ENCODE data around the gene CCSER2. TPM values are rescaled to one million over a fixed set of nuclear protein-coding genes. Genes with fewer than 3 reads are reported as not detected.

CCSER2 gene
- total RNA-seq, 1 experiment from 2014 or later, result 45.0 TPM

DNA sequence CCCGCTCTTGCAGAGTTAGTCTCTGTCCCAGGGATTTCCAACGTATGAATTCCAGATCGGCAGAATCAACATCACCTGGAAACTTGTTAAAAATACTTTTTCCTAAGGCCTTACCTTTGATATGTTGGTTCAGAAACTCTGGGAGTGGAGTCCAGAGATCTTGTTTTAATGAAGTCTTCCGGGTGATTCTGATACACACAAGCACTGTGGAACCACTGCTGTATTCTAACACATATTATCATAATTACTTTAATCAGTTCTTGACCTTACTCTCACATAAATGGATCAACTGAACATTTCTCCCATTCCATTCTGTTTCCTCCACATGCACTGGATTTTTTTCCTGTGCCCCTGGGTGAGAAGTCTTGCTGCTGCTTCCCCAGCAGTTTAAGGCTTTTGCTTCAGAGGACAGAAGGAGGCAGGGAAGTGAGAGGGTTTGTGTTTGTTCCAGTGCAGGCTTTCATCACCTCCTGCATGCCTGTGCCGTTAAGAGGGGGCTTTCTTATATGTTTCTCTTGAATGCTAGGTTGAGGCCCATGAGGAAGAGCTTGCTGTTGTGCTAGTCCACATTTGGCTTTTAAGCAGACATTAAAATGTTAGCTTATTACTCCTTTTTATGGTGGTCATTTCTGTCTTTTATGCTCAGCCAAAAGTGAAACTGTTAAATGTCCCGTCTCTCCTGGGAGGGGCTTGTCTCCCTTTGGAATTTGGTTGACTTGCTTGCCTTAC lies 32.4 kb downstream of the CCSER2 start:
- peaks cover 3% of the 10 kb centered on the region; the same call in 1 of the 2 replicates for H3K9me3 ChIP-seq (replicated peaks)
- peak overlapping the region; percentile 23 for H3K4me3 ChIP-seq
- DNase-seq (ENCODE audit: low read depth in 1 of 2, low spot score in 2 of 2), result peak in 1 of 2 experiments; percentile 33
- H3K27ac ChIP-seq, result peak overlapping the region; percentile 22; the same call in 1 of the 2 replicates
- peaks cover 31% of the 10 kb centered on the region for H3K4me1 ChIP-seq (replicated peaks)
- H3K27me3 ChIP-seq (replicated peaks), result no peaks in the 10 kb centered on the region
- H3K36me3 ChIP-seq, result peaks cover 11% of the 10 kb centered on the region; the same call in 1 of the 2 replicates

DNA sequence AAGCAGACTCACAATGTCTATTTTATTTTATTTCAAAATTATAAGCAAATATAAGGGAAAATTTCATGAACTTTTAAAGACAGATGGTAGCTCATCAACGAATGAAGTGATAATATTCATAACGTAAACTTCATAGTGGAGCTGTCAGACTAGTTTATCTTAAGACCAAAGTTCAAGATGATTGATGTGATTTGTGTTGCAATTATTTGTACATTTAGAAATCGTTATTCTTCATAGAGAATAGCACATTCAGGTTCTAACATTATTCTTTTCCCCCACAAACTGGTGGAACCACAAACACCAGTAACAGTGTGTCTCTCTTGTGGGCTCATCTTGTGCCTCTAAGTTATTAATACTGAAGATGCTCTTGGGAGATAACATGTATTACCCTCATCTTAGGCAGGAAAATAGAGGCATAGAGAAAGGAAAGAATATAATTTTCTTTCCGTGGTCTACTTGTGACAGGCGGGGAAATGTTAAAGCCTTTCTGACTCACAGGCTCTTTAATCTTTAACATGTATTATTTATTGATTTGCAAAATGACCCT lies 37.0 kb downstream of the CCSER2 start:
- no peak overlapping the region for H3K27ac ChIP-seq
- H3K9me3 ChIP-seq (replicated peaks), result no peaks in the 10 kb centered on the region; the same call in 1 of the 2 replicates
- H3K4me3 ChIP-seq, result no peak overlapping the region
- peaks cover 7% of the 10 kb centered on the region; the same call in 1 of the 2 replicates for H3K36me3 ChIP-seq
- no peaks in the 10 kb centered on the region for H3K27me3 ChIP-seq (replicated peaks)
- H3K4me1 ChIP-seq (replicated peaks), result peaks cover 13% of the 10 kb centered on the region
- DNase-seq (ENCODE audit: low read depth in 1 of 2, low spot score in 2 of 2), result no peak

DNA sequence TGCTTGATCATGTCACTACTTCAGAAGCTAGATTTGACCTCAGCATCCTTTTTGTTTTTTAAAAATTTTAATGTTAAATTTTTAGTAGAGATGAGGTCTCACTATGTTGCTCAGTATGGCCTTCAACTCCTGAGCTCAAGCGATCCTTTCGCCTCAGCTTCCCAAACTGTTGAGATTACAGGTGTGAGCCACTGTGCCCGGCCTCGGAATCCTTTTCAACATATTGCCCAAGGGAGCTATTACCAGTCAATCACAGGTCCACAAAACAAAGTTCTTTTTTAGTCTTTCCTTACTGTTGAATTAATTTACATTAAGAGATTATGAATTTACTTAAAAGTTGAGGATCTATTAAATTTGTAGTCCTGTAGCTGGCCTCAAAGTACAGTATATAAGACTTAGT lies 37.7 kb downstream of the CCSER2 start:
- Histone ChIP-seq H3K27ac (no peak overlapping the region), H3K4me3 (no peak overlapping the region), H3K4me1 (replicated peaks) (peaks cover 6% of the 10 kb centered on the region), H3K36me3 (peaks cover 9% of the 10 kb centered on the region), H3K9me3 (replicated peaks) (no peaks in the 10 kb centered on the region; the same call in 1 of the 2 replicates), H3K27me3 (replicated peaks) (no peaks in the 10 kb centered on the region)
- DNase-seq (ENCODE audit: low read depth in 1 of 2, low spot score in 2 of 2), result no peak

DNA sequence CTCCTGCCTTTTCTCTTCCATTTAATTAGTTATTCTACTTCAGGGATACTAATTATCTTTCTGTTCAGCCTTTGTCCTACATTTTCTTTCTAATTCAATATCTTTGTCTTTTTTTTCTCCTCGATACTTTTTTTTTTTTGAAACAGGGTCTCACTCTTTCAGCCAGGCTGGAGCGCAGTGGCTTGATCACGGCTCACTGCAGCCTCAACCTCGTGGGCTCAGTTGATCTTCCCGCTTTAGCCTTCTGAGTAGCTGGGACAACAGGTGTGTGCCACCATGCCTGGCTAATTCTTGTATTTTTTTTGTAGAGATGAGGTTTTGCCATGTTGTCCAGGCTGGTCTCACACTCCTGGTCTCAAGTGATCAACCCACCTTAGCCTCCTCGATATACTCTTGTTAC lies 38.9 kb downstream of the CCSER2 start:
- Histone ChIP-seq H3K4me3 (no peak overlapping the region), H3K27me3 (replicated peaks) (no peaks in the 10 kb centered on the region), H3K4me1 (replicated peaks) (0 out of 2 replicates have a peak, but pooled peaks cover 3% of the 10 kb centered on the region), H3K27ac (no peak overlapping the region), H3K9me3 (replicated peaks) (no peaks in the 10 kb centered on the region; the same call in 1 of the 2 replicates), H3K36me3 (peaks cover 15% of the 10 kb centered on the region)
- DNase-seq (ENCODE audit: low read depth in 1 of 2, low spot score in 2 of 2), result no peak

DNA sequence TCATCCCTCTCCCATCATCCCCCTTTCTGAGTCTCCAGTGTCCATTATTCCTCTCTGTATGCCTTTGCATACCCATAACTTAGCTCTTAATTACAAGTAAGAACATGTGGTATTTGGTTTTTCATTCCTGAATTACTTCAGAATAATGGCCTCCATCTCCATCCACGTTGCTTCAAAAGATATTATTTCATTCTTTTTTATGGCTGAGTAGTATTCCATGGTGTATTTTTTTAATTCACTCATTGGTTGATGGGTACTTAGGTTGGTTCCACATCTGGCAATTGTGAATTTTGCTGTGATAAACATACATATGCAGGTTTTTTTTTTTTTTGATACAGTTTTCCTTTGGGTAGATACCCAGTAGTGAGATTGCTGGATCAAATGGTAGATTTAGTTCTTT lies 40.4 kb downstream of the CCSER2 start:
- H3K27me3 ChIP-seq (replicated peaks), result no peaks in the 10 kb centered on the region
- peaks cover 23% of the 10 kb centered on the region for H3K36me3 ChIP-seq
- no peaks in the 10 kb centered on the region for H3K4me1 ChIP-seq (replicated peaks)
- DNase-seq (ENCODE audit: low read depth in 1 of 2, low spot score in 2 of 2), result no peak
- H3K9me3 ChIP-seq (replicated peaks), result no peaks in the 10 kb centered on the region; the same call in 1 of the 2 replicates
- no peak overlapping the region for H3K27ac ChIP-seq
- H3K4me3 ChIP-seq, result no peak overlapping the region

DNA sequence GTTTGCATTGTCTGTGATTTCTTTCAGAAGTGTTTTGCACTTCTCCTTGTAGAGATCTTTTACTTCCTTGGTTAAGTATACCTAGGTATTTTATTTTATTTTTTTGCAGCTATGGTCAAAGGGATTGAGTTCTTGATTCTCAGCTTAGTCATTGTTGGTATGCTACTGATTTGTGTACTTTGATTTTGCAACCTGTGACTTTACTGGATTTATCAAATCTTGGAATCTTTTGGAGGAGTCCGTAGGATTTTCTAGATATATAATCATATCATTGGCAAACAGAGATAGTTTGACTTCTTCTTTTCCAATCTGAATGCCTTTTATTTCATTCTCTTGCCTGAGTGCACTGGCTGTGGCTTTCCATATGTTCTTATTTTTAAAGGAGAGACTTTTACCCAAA lies 41.9 kb downstream of the CCSER2 start:
- Histone ChIP-seq H3K9me3 (replicated peaks) (no peaks in the 10 kb centered on the region), H3K27me3 (replicated peaks) (no peaks in the 10 kb centered on the region), H3K4me1 (replicated peaks) (no peaks in the 10 kb centered on the region), H3K36me3 (peaks cover 37% of the 10 kb centered on the region), H3K4me3 (no peak overlapping the region), H3K27ac (no peak overlapping the region)
- no peak for DNase-seq (ENCODE audit: low read depth in 1 of 2, low spot score in 2 of 2)

DNA sequence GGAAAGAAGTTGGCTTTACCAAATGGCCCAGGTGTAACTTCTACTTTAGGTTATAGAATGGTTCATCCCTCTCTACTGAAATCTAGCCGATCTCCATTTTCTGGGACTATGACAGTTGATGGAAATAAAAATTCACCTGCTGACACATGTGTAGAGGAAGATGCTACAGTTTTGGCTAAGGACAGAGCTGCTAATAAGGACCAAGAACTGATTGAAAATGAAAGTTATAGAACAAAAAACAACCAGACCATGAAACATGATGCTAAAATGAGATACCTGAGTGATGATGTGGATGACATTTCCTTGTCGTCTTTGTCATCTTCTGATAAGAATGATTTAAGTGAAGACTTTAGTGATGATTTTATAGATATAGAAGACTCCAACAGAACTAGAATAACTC lies 43.6 kb downstream of the CCSER2 start:
- no peak overlapping the region for H3K4me3 ChIP-seq
- H3K27ac ChIP-seq, result no peak overlapping the region
- no peaks in the 10 kb centered on the region for H3K9me3 ChIP-seq (replicated peaks)
- H3K4me1 ChIP-seq (replicated peaks), result no peaks in the 10 kb centered on the region
- H3K36me3 ChIP-seq, result peaks cover 41% of the 10 kb centered on the region
- no peaks in the 10 kb centered on the region for H3K27me3 ChIP-seq (replicated peaks)
- no peak for DNase-seq (ENCODE audit: low read depth in 1 of 2, low spot score in 2 of 2)

DNA sequence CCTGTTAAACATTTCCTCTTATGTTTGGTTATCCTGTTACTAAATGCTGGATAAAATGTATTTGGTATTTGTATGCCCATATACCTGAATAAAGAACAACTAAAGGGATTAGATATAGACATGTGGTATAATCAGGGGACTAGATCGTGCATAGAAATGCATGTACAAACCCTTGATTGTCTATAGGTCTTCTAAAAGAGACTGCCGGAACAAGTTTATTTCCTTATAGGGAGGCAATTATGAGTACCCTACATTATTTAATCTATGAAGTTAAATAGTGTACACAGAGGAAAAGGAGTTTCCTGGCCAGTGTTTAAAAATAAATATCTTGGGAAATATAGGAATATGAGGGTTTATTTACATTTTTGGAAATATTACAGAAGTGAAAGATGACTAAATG lies 44.6 kb downstream of the CCSER2 start:
- no peak overlapping the region for H3K27ac ChIP-seq
- H3K9me3 ChIP-seq (replicated peaks), result no peaks in the 10 kb centered on the region

DNA sequence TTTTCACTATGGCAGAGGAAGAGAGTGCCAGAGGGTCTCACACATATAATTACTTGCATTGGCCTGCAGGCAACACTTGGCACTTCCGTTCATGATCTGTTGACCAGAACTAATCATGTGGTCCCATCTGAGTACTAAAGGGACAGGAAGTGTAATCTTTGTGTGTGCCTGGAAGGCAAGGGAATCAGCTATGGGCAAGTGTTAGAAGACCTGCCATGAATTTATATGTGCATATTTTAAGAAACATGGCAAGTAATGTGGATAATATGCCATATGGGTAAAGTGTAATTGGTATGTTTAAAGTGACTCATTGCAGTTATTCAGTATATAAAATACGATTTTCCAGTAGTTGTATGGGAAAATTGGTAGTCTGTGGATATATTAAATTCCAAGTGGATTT lies 46.1 kb downstream of the CCSER2 start:
- H3K36me3 ChIP-seq, result peaks cover 41% of the 10 kb centered on the region
- no peak for DNase-seq (ENCODE audit: low read depth in 1 of 2, low spot score in 2 of 2)
- H3K4me3 ChIP-seq, result no peak overlapping the region
- H3K9me3 ChIP-seq (replicated peaks), result no peaks in the 10 kb centered on the region
- no peaks in the 10 kb centered on the region for H3K27me3 ChIP-seq (replicated peaks)
- no peak overlapping the region for H3K27ac ChIP-seq
- H3K4me1 ChIP-seq (replicated peaks), result no peaks in the 10 kb centered on the region

More for the DNA sequence above, 44.6 kb downstream of the CCSER2 start:
- H3K4me1 ChIP-seq (replicated peaks), result no peaks in the 10 kb centered on the region
- peaks cover 41% of the 10 kb centered on the region for H3K36me3 ChIP-seq
- DNase-seq (ENCODE audit: low read depth in 1 of 2, low spot score in 2 of 2), result no peak
- no peaks in the 10 kb centered on the region for H3K27me3 ChIP-seq (replicated peaks)
- no peak overlapping the region for H3K4me3 ChIP-seq

DNA sequence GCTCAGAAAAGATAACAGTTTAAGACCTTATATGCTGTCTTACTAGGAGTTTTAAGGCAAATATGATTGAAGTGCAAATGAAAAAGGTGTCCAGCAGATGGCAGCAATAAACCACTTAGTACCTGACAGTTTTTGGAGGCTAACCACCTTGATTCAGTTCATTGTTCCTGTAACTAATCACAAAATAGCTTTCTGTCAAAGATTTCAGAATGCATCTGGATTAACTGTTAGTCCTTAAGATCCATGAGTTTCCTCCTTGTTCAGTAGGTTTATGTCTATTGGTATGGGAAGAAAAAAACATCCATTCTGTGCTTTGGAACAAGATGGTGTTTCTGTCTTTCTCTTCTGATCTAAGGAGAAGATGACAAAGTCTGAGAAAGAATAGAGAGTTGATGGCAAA lies 46.6 kb downstream of the CCSER2 start:
- Histone ChIP-seq H3K4me3 (no peak overlapping the region), H3K4me1 (replicated peaks) (no peaks in the 10 kb centered on the region), H3K9me3 (replicated peaks) (no peaks in the 10 kb centered on the region), H3K36me3 (peaks cover 41% of the 10 kb centered on the region), H3K27me3 (replicated peaks) (no peaks in the 10 kb centered on the region), H3K27ac (no peak overlapping the region)
- peak in 1 of 2 experiments; percentile 57 for DNase-seq (ENCODE audit: low read depth in 1 of 2, low spot score in 2 of 2)

DNA sequence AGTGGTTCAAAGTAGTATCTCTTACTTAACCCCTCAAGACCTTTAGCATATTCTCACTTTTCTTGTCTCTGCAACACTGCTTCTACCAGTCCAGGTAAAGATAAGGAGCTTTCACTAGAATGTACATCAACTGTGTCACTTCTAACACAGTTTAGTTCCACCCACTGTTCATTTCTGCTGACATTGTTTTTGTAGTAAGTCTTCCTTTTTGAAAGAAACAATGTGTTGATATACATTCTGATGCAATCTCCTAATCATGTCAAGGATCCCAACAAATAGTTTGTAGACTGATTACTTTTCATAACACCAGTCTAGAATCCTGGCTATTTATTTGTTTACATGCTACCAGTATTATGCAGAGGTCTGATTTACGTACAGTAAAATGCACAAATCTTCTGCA lies 47.5 kb downstream of the CCSER2 start:
- Histone ChIP-seq H3K27me3 (replicated peaks) (no peaks in the 10 kb centered on the region), H3K36me3 (peaks cover 43% of the 10 kb centered on the region), H3K4me1 (replicated peaks) (no peaks in the 10 kb centered on the region), H3K27ac (no peak overlapping the region), H3K9me3 (replicated peaks) (no peaks in the 10 kb centered on the region), H3K4me3 (no peak overlapping the region)
- DNase-seq (ENCODE audit: low read depth in 1 of 2, low spot score in 2 of 2), result no peak

DNA sequence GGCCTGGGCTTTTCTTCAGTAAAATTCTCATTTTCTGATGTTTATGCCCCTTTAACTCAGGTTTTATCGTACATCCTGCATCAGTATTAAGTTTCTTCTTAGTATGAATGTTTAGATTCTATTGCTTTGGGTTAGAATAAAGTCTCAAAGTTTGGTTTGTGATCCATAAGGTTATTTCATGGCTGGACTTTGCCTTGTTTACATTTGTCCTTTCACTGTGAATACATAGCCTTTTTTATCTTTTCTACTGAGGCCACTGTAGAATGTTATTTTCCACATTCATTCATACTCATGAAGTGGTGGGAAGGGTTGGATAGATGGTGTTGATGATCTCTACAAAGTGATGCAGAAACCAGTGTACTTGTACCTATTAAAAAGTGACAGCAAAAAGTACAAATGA lies 59.8 kb downstream of the CCSER2 start:
- DNase-seq (ENCODE audit: low read depth in 1 of 2, low spot score in 2 of 2), result no peak
- no peaks in the 10 kb centered on the region for H3K27me3 ChIP-seq (replicated peaks)
- peaks cover 42% of the 10 kb centered on the region for H3K36me3 ChIP-seq
- 0 out of 2 replicates have a peak, but pooled peaks cover 3% of the 10 kb centered on the region for H3K9me3 ChIP-seq (replicated peaks)
- H3K27ac ChIP-seq, result no peak overlapping the region
- H3K4me1 ChIP-seq (replicated peaks), result no peaks in the 10 kb centered on the region
- H3K4me3 ChIP-seq, result no peak overlapping the region

DNA sequence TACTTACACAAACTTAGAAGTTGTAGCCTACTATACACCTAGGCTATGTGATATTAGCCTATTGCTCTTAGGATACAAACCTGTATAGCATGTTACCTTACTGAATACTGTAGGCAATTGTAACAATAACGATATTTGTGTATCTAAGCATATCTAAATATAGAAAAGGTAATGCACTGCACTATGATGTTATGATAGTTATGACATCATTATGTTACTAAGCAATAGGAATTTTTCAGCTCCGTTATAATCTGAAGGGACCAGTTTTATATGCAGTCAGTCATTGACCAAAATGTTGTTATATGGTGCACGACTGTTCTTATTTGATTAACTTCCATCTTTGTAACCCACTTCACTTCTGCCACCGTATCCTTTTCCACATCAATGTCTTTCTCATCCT lies 62.0 kb downstream of the CCSER2 start:
- H3K36me3 ChIP-seq, result peaks cover 28% of the 10 kb centered on the region
- H3K4me1 ChIP-seq (replicated peaks), result no peaks in the 10 kb centered on the region
- no peaks in the 10 kb centered on the region for H3K27me3 ChIP-seq (replicated peaks)
- no peak overlapping the region for H3K27ac ChIP-seq
- DNase-seq (ENCODE audit: low read depth in 1 of 2, low spot score in 2 of 2), result no peak
- H3K4me3 ChIP-seq, result no peak overlapping the region
- 0 out of 2 replicates have a peak, but pooled peaks cover 2% of the 10 kb centered on the region for H3K9me3 ChIP-seq (replicated peaks)

DNA sequence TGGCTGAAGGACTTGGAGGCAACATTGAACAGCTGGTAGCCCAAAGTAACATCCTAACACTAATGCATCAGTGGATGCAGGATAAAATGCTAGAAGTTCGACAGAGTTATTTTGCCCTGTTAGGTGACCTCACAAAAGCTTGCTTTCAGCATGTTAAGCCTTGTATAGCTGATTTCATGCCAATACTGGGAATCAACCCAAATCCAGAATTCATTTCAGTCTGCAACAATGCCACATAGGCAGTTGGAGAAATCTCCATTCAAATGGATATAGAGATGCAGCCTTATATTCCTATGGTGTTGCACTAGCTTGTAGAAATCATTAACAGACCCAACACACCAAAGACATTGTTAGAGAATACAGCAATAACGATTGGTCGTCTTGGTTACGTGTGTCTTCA lies 62.9 kb downstream of the CCSER2 start:
- H3K36me3 ChIP-seq, result peaks cover 28% of the 10 kb centered on the region
- H3K4me1 ChIP-seq (replicated peaks), result 0 out of 2 replicates have a peak, but pooled peaks cover 2% of the 10 kb centered on the region
- H3K4me3 ChIP-seq, result no peak overlapping the region
- no peaks in the 10 kb centered on the region for H3K27me3 ChIP-seq (replicated peaks)
- no peak overlapping the region for H3K27ac ChIP-seq
- DNase-seq (ENCODE audit: low read depth in 1 of 2, low spot score in 2 of 2), result no peak
- H3K9me3 ChIP-seq (replicated peaks), result 0 out of 2 replicates have a peak, but pooled peaks cover 2% of the 10 kb centered on the region

Data from SJSA1 (cell line).